Endothelial cell of umbilical vein (primary cell): ENCODE measurements around the gene ACTL7A. TPM values are rescaled to one million over a fixed set of nuclear protein-coding genes. Genes with fewer than 3 reads are reported as not detected.

Source experiments
- BruUV-seq: library from RNA; stranded (reverse); fragments of 400-500 nt; replicated peaks from 2 replicates; lab custom pipeline; 2021; lab: Mats Ljungman, UMichigan
- CTCF ChIA-PET: fragments of 300-600, 350-600 bp; sonication (Branson Sonifier 250); formaldehyde crosslinking; loops from one replicate; lab custom pipeline; 2021; ENCODE audit warnings: antibody characterized with exemption, inconsistent platforms; lab: Charles Lee
- POLR2A ChIA-PET: fragments of 300-600, 350-600 bp; sonication (Branson Sonifier 250); formaldehyde crosslinking; loops from one replicate; lab custom pipeline; 2021; ENCODE audit warnings: antibody characterized with exemption, inconsistent platforms; lab: Charles Lee
- DNase-seq: peaks from one replicate; pipeline ENCODE4 v3.0.0-alpha.2; 2011; ENCODE audit warnings: low read depth, low spot score
- FAIRE-seq: peaks from 2 replicates; lab custom pipeline; 2011; peaks lifted over from hg19 to GRCh38; lab: Jason Lieb, UNC
- H2AFZ ChIP-seq: 2 replicates; pipeline ENCODE4 v1.6.0; 2012; ENCODE audit warnings: low read depth, low read length, control low read depth, inconsistent platforms
- H3K27ac ChIP-seq: 2 replicates; pipeline ENCODE4 v1.5.1; 2011; ENCODE audit warnings: low read depth, mild to moderate bottlenecking, control low read depth, low read length, moderate library complexity; ENCODE audit not compliant: insufficient read depth
- H3K27me3 ChIP-seq, 2 experiments: 2 replicates each; pipeline versions ENCODE4 v1.6.0 to v1.6.1; 2011; ENCODE audit warnings: low read length in 2 of 2, mixed read lengths in 1 of 2; ENCODE audit not compliant: control insufficient read depth in 2 of 2, insufficient read depth in 2 of 2
- H3K36me3 ChIP-seq, 2 experiments: 2 replicates in 1 of 2; 3 replicates in 1 of 2; pipeline ENCODE4 v1.5.1; 2011; ENCODE audit warnings: low read length in 2 of 2, mild to moderate bottlenecking in 1 of 2, moderate library complexity in 1 of 2; ENCODE audit not compliant: control insufficient read depth in 2 of 2, insufficient read depth in 2 of 2; ENCODE audit errors: extremely low read depth in 1 of 2
- H3K4me1 ChIP-seq: 3 replicates; pipeline ENCODE4 v1.5.1; 2011; ENCODE audit warnings: mild to moderate bottlenecking, low read length; ENCODE audit not compliant: control insufficient read depth, insufficient read depth; ENCODE audit errors: extremely low read depth
- H3K4me2 ChIP-seq: 2 replicates; pipeline ENCODE4 v1.6.1; 2011; ENCODE audit warnings: low read length, control low read depth, mixed read lengths; ENCODE audit not compliant: insufficient read depth
- H3K4me3 ChIP-seq, 3 experiments: fragments of 200-600 bp in 1 of 3; sonication (generic), shearing (Covaris generic) in 1 of 3; replicated peaks in 1 of 3; 2 replicates each; pipeline ENCODE4 v1.5.1; 2011 to 2016; ENCODE audit warnings: control low read depth in 3 of 3, low read length in 3 of 3, mild to moderate bottlenecking in 2 of 3, inconsistent platforms in 1 of 3, low read depth in 1 of 3, moderate library complexity in 1 of 3; ENCODE audit not compliant: insufficient read depth in 1 of 3
- H3K79me2 ChIP-seq: 2 replicates; pipeline ENCODE4 v1.6.0; 2012; ENCODE audit warnings: low read length, inconsistent platforms; ENCODE audit not compliant: control insufficient read depth, insufficient read depth
- H3K9ac ChIP-seq: replicated peaks from 2 replicates; pipeline ENCODE3; 2011; ENCODE audit warnings: low read length, control low read depth; ENCODE audit not compliant: insufficient read depth; ENCODE audit errors: extremely low read depth
- H3K9me1 ChIP-seq: replicated peaks from 3 replicates; pipeline ENCODE4 v1.6.0; 2011; ENCODE audit warnings: mild to moderate bottlenecking, low read length; ENCODE audit not compliant: control insufficient read depth, insufficient read depth; ENCODE audit errors: extremely low read depth
- H3K9me3 ChIP-seq: replicated peaks from 2 replicates; pipeline ENCODE4 v1.5.1; 2012; ENCODE audit warnings: low read length, inconsistent platforms; ENCODE audit not compliant: control insufficient read depth, insufficient read depth
- H4K20me1 ChIP-seq: replicated peaks from 2 replicates; pipeline ENCODE3; 2011; ENCODE audit warnings: mild to moderate bottlenecking, low read length; ENCODE audit not compliant: control insufficient read depth, insufficient read depth; ENCODE audit errors: extremely low read depth
- CTCF ChIP-seq, 2 donors: IDR thresholded peaks; 1 replicate in 1 of 2; 2 replicates in 1 of 2; pipeline ENCODE4 v1.5.1; 2011; ENCODE audit warnings: low read length in 2 of 2, mild to moderate bottlenecking in 2 of 2, moderate library complexity in 2 of 2, control low read depth in 1 of 2, inconsistent platforms in 1 of 2, low read depth in 1 of 2; ENCODE audit not compliant: insufficient read depth in 1 of 2; ENCODE audit errors: extremely low read depth in 1 of 2
- EZH2 ChIP-seq: IDR thresholded peaks from 2 replicates; pipeline ENCODE4 v1.6.1; 2012; ENCODE audit warnings: borderline replicate concordance, low read depth, mild to moderate bottlenecking, moderate library complexity, low read length, inconsistent platforms; ENCODE audit not compliant: severe bottlenecking
- FOS ChIP-seq: IDR thresholded peaks from 2 replicates; pipeline ENCODE4 v1.6.1; 2011; ENCODE audit warnings: mild to moderate bottlenecking, low read length, moderate library complexity, borderline replicate concordance; ENCODE audit not compliant: insufficient read depth
- GATA2 ChIP-seq: IDR thresholded peaks from 2 replicates; pipeline ENCODE4 v1.7.0; 2011; ENCODE audit warnings: low read depth, mild to moderate bottlenecking, moderate library complexity, mixed read lengths, low read length; ENCODE audit not compliant: insufficient read length, insufficient read depth
- JUN ChIP-seq: IDR thresholded peaks from 2 replicates; pipeline ENCODE4 v1.6.1; 2011; ENCODE audit warnings: borderline replicate concordance, low read depth; ENCODE audit not compliant: insufficient read length, insufficient read depth
- MAX ChIP-seq: IDR thresholded peaks from 2 replicates; pipeline ENCODE4 v1.6.1; 2011; ENCODE audit not compliant: insufficient read depth, insufficient read length
- MYC ChIP-seq: IDR thresholded peaks from one replicate; pipeline ENCODE4 v1.6.1; 2011; ENCODE audit warnings: mild to moderate bottlenecking, low read depth, low read length
- POLR2A ChIP-seq: IDR thresholded peaks from 2 replicates; pipeline ENCODE4 v1.6.1; 2012; ENCODE audit warnings: low read depth, mild to moderate bottlenecking, control low read depth, low read length
- POLR2AphosphoS5 ChIP-seq: IDR thresholded peaks from 2 replicates; pipeline ENCODE4 v1.6.1; 2012; ENCODE audit warnings: low read depth, mild to moderate bottlenecking, control low read depth, low read length, moderate library complexity; ENCODE audit not compliant: insufficient read depth
- dilution Hi-C: fragments of 300-500 bp; cut with MboI; formaldehyde crosslinking; loops from one replicate; pipeline ENCODE4 v1.15.0; 2019; ENCODE audit warnings: low sequenced_read_pairs; ENCODE audit not compliant: extremely low pct_ligation_motif_present
- intact Hi-C: fragments of 100-400 bp; cut with micrococcal nuclease; formaldehyde crosslinking; loops from one replicate; pipeline ENCODE4 v1.10.0; 2022
- polyA plus RNA-seq, 4 experiments: library from polyadenylated mRNA; depleted of rRNA in 3 of 4; stranded (reverse) in 3 of 4; unstranded in 1 of 4; fragments of >200 nt; gene quantifications; 2 replicates each; pipeline versions ENCODE4 v1.2.1 to v1.2.3, GENCODE V29; 2011 to 2012; ENCODE audit warnings: missing spikeins in 1 of 4
- total RNA-seq: library from RNA; stranded (reverse); gene quantifications from 2 replicates; pipeline ENCODE4 v1.2.3, GENCODE V29; 2021

ACTL7A gene
- total and polyA plus RNA-seq, 2 donors (not counting 3 experiments of a cell fraction or from before 2014, with no cell fraction given) = not detected

- FAIRE-seq (no peak), DNase-seq (no peak)
- dilution Hi-C loops = no loop called here
- Histone ChIP-seq H3K9me1 (no peaks in the 10 kb centered on the region), H3K4me3 (no peak overlapping the region), H3K27ac (no peak overlapping the region), H3K4me1 (no peaks in the 10 kb centered on the region), H3K9ac (no peak overlapping the region), H3K27me3 (no peaks in the 10 kb centered on the region), H3K79me2 (no peaks in the 10 kb centered on the region), H3K4me2 (no peak overlapping the region), H3K9me3 (no peaks in the 10 kb centered on the region), H4K20me1 (no peaks in the 10 kb centered on the region), H3K36me3 (peaks cover 11 to 17% of the 10 kb centered on the region in 2 experiments), H2AFZ (no peak overlapping the region)
- POLR2A ChIA-PET = no interaction called here
- no TSS peak for BruUV-seq
- TF ChIP-seq GATA2 (no peak), MAX (no peak), CTCF (IDR thresholded peaks at IDR 0.05; ENCODE audit: extremely low read depth in 1 of 2, insufficient read depth in 1 of 2, low read depth in 1 of 2, low read length in 2 of 2) (no peak), JUN (no peak), POLR2AphosphoS5 (no peak), MYC (no peak), FOS (no peak), POLR2A (no peak), EZH2 (no peak)
- intact Hi-C loops = no loop called here
- CTCF ChIA-PET = interaction anchor here (0.7 to 3.5 kb wide), 4 partner anchors 9 to 341 kb away, joined by 3 to 15 read pairs (median 4); no protein-coding TSS in a partner anchor
These were observed 14.4 kb downstream of the ACTL7A start for GRCh38 chr9:108876425-108876824.
